GM19351 (cell line): ENCODE results near the gene BCORL1.

Experiments used
- ATAC-seq: cut with Tn5 transposase; IDR thresholded peaks from one replicate; pipeline ENCODE4 v1.9.1; 2021; ENCODE audit warnings: mild to moderate bottlenecking, moderate library complexity; ENCODE audit not compliant: unreplicated experiment

The BCORL1 gene

GRCh38 chrX:130055899-130056298 is 73.5 kb downstream of the BCORL1 start:
- no peak for ATAC-seq

GRCh38 chrX:130057209-130057608 is 74.8 kb downstream of the BCORL1 start:
- no peak for ATAC-seq

- no peak for ATAC-seq
These were observed 76.2 kb downstream of the BCORL1 start for GRCh38 chrX:130058652-130059051.

GRCh38 chrX:130060122-130061069 is 78.0 kb downstream of the BCORL1 start:
- ATAC-seq: peak; percentile 89

GRCh38 chrX:130066975-130067615 is 84.7 kb downstream of the BCORL1 start:
- no peak for ATAC-seq

GRCh38 chrX:130071611-130072344 is 89.3 kb downstream of the BCORL1 start:
- ATAC-seq: no peak

- ATAC-seq: no peak
These were observed 89.9 kb downstream of the BCORL1 start for GRCh38 chrX:130072345-130072740.

- ATAC-seq: no peak
These were observed 93.3 kb downstream of the BCORL1 start for GRCh38 chrX:130075777-130076176.

- no peak for ATAC-seq
These were observed 97.5 kb downstream of the BCORL1 start for GRCh38 chrX:130079824-130080406.

- ATAC-seq: no peak
These were observed 98.4 kb downstream of the BCORL1 start for GRCh38 chrX:130080791-130081367.

- no peak for ATAC-seq
These were observed 99.1 kb downstream of the BCORL1 start for GRCh38 chrX:130081421-130082045.

GRCh38 chrX:130082244-130083106 is 100.0 kb downstream of the BCORL1 start:
- peak; percentile 59 for ATAC-seq

GRCh38 chrX:130083107-130083490 is 100.7 kb downstream of the BCORL1 start:
- ATAC-seq: no peak

- peak; percentile 31 for ATAC-seq
These were observed 101.4 kb downstream of the BCORL1 start for GRCh38 chrX:130083656-130084382.

- ATAC-seq: peak; percentile 41
These were observed 102.3 kb downstream of the BCORL1 start for GRCh38 chrX:130084631-130085237.

- no peak for ATAC-seq
These were observed 103.4 kb downstream of the BCORL1 start for GRCh38 chrX:130085551-130086446.
